PC-9 (cell line): ENCODE measurements around the gene SARS1. TPM values are rescaled to one million over a fixed set of nuclear protein-coding genes. Genes with fewer than 3 reads are reported as not detected.

Experiments
- BruUV-seq: library from RNA; stranded (reverse); fragments of 400-500 nt; replicated peaks from 2 replicates; lab custom pipeline; 2021; lab: Mats Ljungman, UMichigan
- CTCF ChIA-PET: fragments of 300-600 bp; sonication (Branson Sonifier 250); formaldehyde crosslinking; loops from one replicate; lab custom pipeline; 2022; ENCODE audit warnings: antibody characterized with exemption; lab: Charles Lee
- POLR2A ChIA-PET: fragments of 300-600 bp; sonication (Branson Sonifier 250); formaldehyde crosslinking; loops from one replicate; lab custom pipeline; 2022; ENCODE audit warnings: antibody characterized with exemption; ENCODE audit not compliant: unreplicated experiment; lab: Charles Lee
- DNase-seq, 2 experiments: peaks; one replicate each; pipeline versions ENCODE4 v3.0.0 to v3.0.0-alpha.2; 2015 to 2022; ENCODE audit warnings: mixed read lengths in 1 of 2
- H2AFZ ChIP-seq: fragments of 200-600 bp; sonication (generic); 2 replicates; pipeline ENCODE4 v1.8.1; 2017; ENCODE audit warnings: antibody characterized with exemption
- H3F3A ChIP-seq: fragments of 200-600 bp; sonication (generic); 2 replicates; pipeline ENCODE4 v1.8.1; 2017; ENCODE audit warnings: antibody characterized with exemption, mild to moderate bottlenecking, low read depth; ENCODE audit not compliant: insufficient read depth
- H3K27ac ChIP-seq: fragments of 200-600 bp; sonication (generic); 2 replicates; pipeline ENCODE4 v1.6.1; 2016; ENCODE audit warnings: mixed run types
- H3K27me3 ChIP-seq: fragments of 200-600 bp; sonication (generic); 2 replicates; pipeline ENCODE4 v1.6.1; 2016; ENCODE audit warnings: low read depth, mixed run types; ENCODE audit not compliant: insufficient read depth
- H3K36me3 ChIP-seq: fragments of 200-600 bp; sonication (generic); 2 replicates; pipeline ENCODE4 v1.6.1; 2016; ENCODE audit warnings: low read depth, mixed run types
- H3K4me1 ChIP-seq: fragments of 200-600 bp; sonication (generic); replicated peaks from 2 replicates; pipeline ENCODE4 v1.6.1; 2016; ENCODE audit warnings: mixed run types; ENCODE audit not compliant: insufficient read depth
- H3K4me2 ChIP-seq: fragments of 200-600 bp; sonication (generic); 2 replicates; pipeline ENCODE4 v1.6.1; 2017; ENCODE audit warnings: mixed run types
- H3K4me3 ChIP-seq: fragments of 200-600 bp; sonication (generic); 2 replicates; pipeline ENCODE4 v1.6.1; 2016; ENCODE audit warnings: mixed run types
- H3K79me2 ChIP-seq: fragments of 200-600 bp; sonication (generic); 2 replicates; pipeline ENCODE4 v1.6.1; 2017; ENCODE audit warnings: low read depth, mixed run types
- H3K9me2 ChIP-seq: fragments of 200-600 bp; sonication (generic); 2 replicates; pipeline ENCODE4 v1.8.1; 2017; ENCODE audit warnings: mild to moderate bottlenecking; ENCODE audit not compliant: insufficient read depth
- H3K9me3 ChIP-seq: fragments of 200-600 bp; sonication (generic); 2 replicates; pipeline ENCODE4 v1.8.1; 2016; ENCODE audit warnings: low read depth; ENCODE audit not compliant: insufficient read depth
- H4K20me1 ChIP-seq: fragments of 200-600 bp; sonication (generic); 2 replicates; pipeline ENCODE4 v1.8.1; 2017; ENCODE audit not compliant: insufficient read depth
- EZH2 ChIP-seq: fragments of 200-600 bp; sonication (generic); IDR thresholded peaks from 2 replicates; pipeline ENCODE4 v1.8.0; 2017; ENCODE audit warnings: antibody characterized with exemption, low read depth
- intact Hi-C: fragments of 100-400 bp; cut with micrococcal nuclease; formaldehyde crosslinking; loops from one replicate; pipeline ENCODE4 v1.10.0; 2022; ENCODE audit not compliant: unreplicated experiment
- total RNA-seq: library from RNA; stranded (reverse); gene quantifications from 2 replicates; pipeline ENCODE4 v1.2.3, GENCODE V29; 2021
- TF ChIP-seq, protein P1 (sequence below): fragments of 200-600 bp; sonication (generic); conservative IDR thresholded peaks from 2 replicates; pipeline ENCODE4 v1.6.1; 2017; ENCODE audit warnings: mixed run types, antibody characterized with exemption, mild to moderate bottlenecking, moderate library complexity

Gene SARS1
- total RNA-seq, 1 experiment from 2014 or later = 206 TPM

DNA sequence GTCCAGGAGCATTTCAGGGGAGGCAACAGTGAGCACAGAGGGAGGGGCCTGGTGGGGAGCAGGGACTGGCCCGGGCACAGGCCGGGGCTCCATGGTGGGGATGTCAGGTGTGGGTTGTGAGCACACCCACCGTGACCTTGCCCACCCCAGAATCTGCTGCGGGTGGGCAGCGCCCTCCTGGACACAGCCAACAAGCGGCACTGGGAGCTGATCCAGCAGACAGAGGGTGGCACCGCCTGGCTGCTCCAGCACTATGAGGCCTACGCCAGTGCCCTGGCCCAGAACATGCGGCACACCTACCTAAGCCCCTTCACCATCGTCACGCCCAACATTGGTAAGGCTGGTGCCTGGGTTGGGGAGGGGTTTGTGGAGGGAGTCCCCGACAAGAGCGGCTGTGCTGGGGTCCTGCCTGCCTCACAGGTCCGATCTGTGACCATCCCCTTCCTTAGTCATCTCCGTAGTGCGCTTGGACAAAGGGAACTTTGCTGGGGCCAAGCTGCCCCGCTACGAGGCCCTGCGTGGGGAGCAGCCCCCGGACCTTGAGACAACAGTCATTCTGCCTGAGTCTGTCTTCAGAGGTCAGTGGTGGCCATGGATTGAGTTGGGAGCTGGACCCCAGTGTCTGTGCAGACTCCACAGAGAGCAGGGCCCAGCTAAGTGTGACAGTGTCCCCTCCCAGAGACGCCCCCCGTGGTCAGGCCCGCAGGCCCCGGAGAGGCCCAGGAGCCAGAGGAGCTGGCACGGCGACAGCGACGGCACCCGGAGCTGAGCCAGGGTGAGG lies 54.9 kb downstream of the SARS1 start:
- DNase-seq = no peak
- peaks cover 11% of the 10 kb centered on the region; the same call in 1 of the 2 replicates for H3F3A ChIP-seq
- H3K4me1 ChIP-seq = peaks cover 23% of the 10 kb centered on the region
- no peak overlapping the region for H3K27ac ChIP-seq
- intact Hi-C loops = loop anchor here (10.0 kb wide), 1 partner anchor 314 kb away; no protein-coding TSS in a partner anchor
- no peaks in the 10 kb centered on the region for H3K79me2 ChIP-seq
- ChIA-PET CTCF (no interaction called here), POLR2A (interaction anchor here (0.5 kb wide), 1 partner anchor 229 kb away, joined by 15 read pairs; no protein-coding TSS in a partner anchor)
- H3K36me3 ChIP-seq = no peaks in the 10 kb centered on the region
- H2AFZ ChIP-seq = no peak overlapping the region
- no peak overlapping the region for H3K4me3 ChIP-seq
- H4K20me1 ChIP-seq = no peaks in the 10 kb centered on the region
- H3K9me2 ChIP-seq = no peaks in the 10 kb centered on the region
- no TSS peak for BruUV-seq
- no peaks in the 10 kb centered on the region for H3K27me3 ChIP-seq
- TF ChIP-seq, protein P1, sequence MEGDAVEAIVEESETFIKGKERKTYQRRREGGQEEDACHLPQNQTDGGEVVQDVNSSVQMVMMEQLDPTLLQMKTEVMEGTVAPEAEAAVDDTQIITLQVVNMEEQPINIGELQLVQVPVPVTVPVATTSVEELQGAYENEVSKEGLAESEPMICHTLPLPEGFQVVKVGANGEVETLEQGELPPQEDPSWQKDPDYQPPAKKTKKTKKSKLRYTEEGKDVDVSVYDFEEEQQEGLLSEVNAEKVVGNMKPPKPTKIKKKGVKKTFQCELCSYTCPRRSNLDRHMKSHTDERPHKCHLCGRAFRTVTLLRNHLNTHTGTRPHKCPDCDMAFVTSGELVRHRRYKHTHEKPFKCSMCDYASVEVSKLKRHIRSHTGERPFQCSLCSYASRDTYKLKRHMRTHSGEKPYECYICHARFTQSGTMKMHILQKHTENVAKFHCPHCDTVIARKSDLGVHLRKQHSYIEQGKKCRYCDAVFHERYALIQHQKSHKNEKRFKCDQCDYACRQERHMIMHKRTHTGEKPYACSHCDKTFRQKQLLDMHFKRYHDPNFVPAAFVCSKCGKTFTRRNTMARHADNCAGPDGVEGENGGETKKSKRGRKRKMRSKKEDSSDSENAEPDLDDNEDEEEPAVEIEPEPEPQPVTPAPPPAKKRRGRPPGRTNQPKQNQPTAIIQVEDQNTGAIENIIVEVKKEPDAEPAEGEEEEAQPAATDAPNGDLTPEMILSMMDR = no peak
- TF ChIP-seq EZH2 = no peak
- no peak overlapping the region for H3K4me2 ChIP-seq
- H3K9me3 ChIP-seq = no peaks in the 10 kb centered on the region

DNA sequence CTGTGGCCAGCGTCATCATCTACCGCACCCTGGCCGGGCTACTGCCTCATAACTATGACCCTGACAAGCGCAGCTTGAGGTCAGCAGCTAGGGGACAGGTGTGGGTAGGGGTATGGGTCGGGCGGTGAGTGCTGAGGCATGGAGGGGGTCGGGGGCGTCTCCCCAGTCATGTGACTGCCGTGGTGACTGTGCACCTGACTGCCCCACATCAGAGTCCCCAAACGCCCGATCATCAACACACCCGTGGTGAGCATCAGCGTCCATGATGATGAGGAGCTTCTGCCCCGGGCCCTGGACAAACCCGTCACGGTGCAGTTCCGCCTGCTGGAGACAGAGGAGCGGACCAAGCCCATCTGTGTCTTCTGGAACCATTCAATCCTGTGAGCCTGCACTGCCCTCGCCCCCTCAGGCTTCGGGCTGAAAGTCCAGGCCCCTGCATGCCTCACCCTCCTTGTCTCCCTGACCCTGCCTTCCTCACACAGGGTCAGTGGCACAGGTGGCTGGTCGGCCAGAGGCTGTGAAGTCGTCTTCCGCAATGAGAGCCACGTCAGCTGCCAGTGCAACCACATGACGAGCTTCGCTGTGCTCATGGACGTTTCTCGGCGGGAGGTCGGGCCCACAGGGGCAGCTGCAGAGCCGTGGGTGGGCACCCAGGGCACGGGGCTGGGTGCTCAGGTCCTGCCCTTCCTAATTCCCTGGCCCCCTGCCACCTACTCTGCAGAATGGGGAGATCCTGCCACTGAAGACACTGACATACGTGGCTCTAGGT lies 55.7 kb downstream of the SARS1 start:
- CTCF ChIA-PET = no interaction called here
- Histone ChIP-seq H3K27me3 (no peaks in the 10 kb centered on the region), H3K4me1 (peaks cover 31% of the 10 kb centered on the region), H3F3A (peaks cover 17% of the 10 kb centered on the region; the same call in 1 of the 2 replicates), H3K4me3 (no peak overlapping the region), H3K4me2 (no peak overlapping the region), H3K79me2 (no peaks in the 10 kb centered on the region), H3K27ac (no peak overlapping the region), H3K9me3 (no peaks in the 10 kb centered on the region), H4K20me1 (no peaks in the 10 kb centered on the region), H3K9me2 (no peaks in the 10 kb centered on the region), H3K36me3 (no peaks in the 10 kb centered on the region), H2AFZ (no peak overlapping the region)
- TF ChIP-seq EZH2 = no peak
- TF ChIP-seq, protein P1 = no peak
- POLR2A ChIA-PET = interaction anchor here (0.5 to 0.7 kb wide), 2 partner anchors 49 to 228 kb away, joined by 3 to 15 read pairs; no protein-coding TSS in a partner anchor
- intact Hi-C loops = loop anchor here (10.0 kb wide), 1 partner anchor 315 kb away; no protein-coding TSS in a partner anchor
- BruUV-seq = no TSS peak
- DNase-seq = no peak

DNA sequence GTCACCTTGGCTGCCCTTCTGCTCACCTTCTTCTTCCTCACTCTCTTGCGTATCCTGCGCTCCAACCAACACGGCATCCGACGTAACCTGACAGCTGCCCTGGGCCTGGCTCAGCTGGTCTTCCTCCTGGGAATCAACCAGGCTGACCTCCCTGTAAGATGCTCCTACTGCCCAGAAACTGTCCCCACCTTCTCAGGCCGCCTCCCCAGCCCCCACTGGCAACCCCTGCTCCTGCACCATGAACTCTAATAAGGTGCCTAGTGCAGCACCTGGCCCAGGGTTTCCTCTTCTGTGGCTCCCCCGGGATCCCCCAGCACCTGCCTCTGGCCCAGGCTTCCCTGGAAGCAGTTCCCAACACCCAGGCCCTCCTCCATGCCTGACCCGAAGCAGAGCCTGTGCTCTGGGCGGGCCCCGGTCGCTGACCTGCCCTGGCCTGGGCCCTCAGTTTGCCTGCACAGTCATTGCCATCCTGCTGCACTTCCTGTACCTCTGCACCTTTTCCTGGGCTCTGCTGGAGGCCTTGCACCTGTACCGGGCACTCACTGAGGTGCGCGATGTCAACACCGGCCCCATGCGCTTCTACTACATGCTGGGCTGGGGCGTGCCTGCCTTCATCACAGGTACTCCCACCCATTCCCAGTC lies 56.4 kb downstream of the SARS1 start:
- Histone ChIP-seq H3K36me3 (no peaks in the 10 kb centered on the region), H3K4me2 (no peak overlapping the region), H4K20me1 (no peaks in the 10 kb centered on the region), H3F3A (peaks cover 23% of the 10 kb centered on the region), H3K9me2 (no peaks in the 10 kb centered on the region), H3K79me2 (no peaks in the 10 kb centered on the region), H3K9me3 (no peaks in the 10 kb centered on the region), H3K27me3 (no peaks in the 10 kb centered on the region), H3K4me1 (peaks cover 35% of the 10 kb centered on the region), H3K27ac (no peak overlapping the region), H2AFZ (no peak overlapping the region), H3K4me3 (no peak overlapping the region)
- DNase-seq = no peak
- ChIA-PET CTCF (no interaction called here), POLR2A (interaction anchor here (0.7 kb wide), 1 partner anchor 50 kb away, joined by 3 read pairs; no protein-coding TSS in a partner anchor)
- intact Hi-C loops = loop anchor here (10.0 kb wide), 1 partner anchor 315 kb away; no protein-coding TSS in a partner anchor
- no TSS peak for BruUV-seq
- TF ChIP-seq, protein P1 = no peak
- no peak for TF ChIP-seq EZH2
